K562 (cell line): ENCODE data around the gene SCRN1. TPM values are rescaled to one million over a fixed set of nuclear protein-coding genes. Genes with fewer than 3 reads are reported as not detected.

Experiments
- ASH1L ChIP-seq: fragments of 450-650 bp; IDR thresholded peaks from 2 replicates; pipeline ENCODE4 v1.6.1; 2018; ENCODE audit warnings: borderline replicate concordance, mild to moderate bottlenecking, low read depth; ENCODE audit not compliant: partially characterized antibody
- BCL6 ChIP-seq: fragments of 250-450 bp; sonication (Bioruptor Pico); IDR thresholded peaks from 2 replicates; pipeline ENCODE4 v1.4.0; 2020
- C11orf30 ChIP-seq: fragments of 450-650 bp; IDR thresholded peaks from 2 replicates; pipeline ENCODE4 v1.6.1; 2016; ENCODE audit warnings: low read depth, mild to moderate bottlenecking
- CGGBP1 ChIP-seq: fragments of 250-450 bp; sonication (Bioruptor Pico); IDR thresholded peaks from 2 replicates; pipeline ENCODE4 v1.9.0; 2021; ENCODE audit warnings: mild to moderate bottlenecking
- DACH1 ChIP-seq: fragments of 450-650 bp; IDR thresholded peaks from 2 replicates; pipeline ENCODE4 v1.6.1; 2018; ENCODE audit not compliant: partially characterized antibody
- FOXP4 ChIP-seq: sonication (generic); formaldehyde crosslinking; IDR thresholded peaks from 2 replicates; pipeline ENCODE4 v1.8.0; 2022; ENCODE audit warnings: mild to moderate bottlenecking, missing genetic modification reagents, borderline replicate concordance
- HINFP ChIP-seq: fragments of 450-650 bp; conservative IDR thresholded peaks from 2 replicates; pipeline ENCODE4 v1.6.1; 2016; ENCODE audit warnings: missing genetic modification characterization, low read depth, mild to moderate bottlenecking, control low read depth, missing compliant biosample characterization
- MEIS2 ChIP-seq: fragments of 450-650 bp; IDR thresholded peaks from 2 replicates; pipeline ENCODE4 v1.6.1; 2014; ENCODE audit warnings: mild to moderate bottlenecking; ENCODE audit not compliant: partially characterized antibody
- NFE2 ChIP-seq: IDR thresholded peaks from 2 replicates; pipeline ENCODE4 v1.6.1; 2014; ENCODE audit warnings: antibody characterized with exemption, low read depth
- PATZ1 ChIP-seq: fragments of 250-450 bp; sonication (Bioruptor Pico); IDR thresholded peaks from 2 replicates; pipeline ENCODE4 v1.5.0; 2020; ENCODE audit warnings: mild to moderate bottlenecking, borderline replicate concordance
- PKNOX1 ChIP-seq: fragments of 450-650 bp; IDR thresholded peaks from 2 replicates; pipeline ENCODE4 v1.6.1; 2016
- RAD51 ChIP-seq: fragments of 450-650 bp; IDR thresholded peaks from 2 replicates; pipeline ENCODE4 v1.7.1; 2016; ENCODE audit warnings: low read depth, mild to moderate bottlenecking, borderline replicate concordance
- ZNF134 ChIP-seq: fragments of 250-450 bp; sonication (Bioruptor Pico); conservative IDR thresholded peaks from 2 replicates; pipeline ENCODE4 v1.4.0; 2020
- ZNF239 ChIP-seq: fragments of 250-450 bp; sonication (Bioruptor Pico); IDR thresholded peaks from 2 replicates; pipeline ENCODE4 v1.4.0; 2020; ENCODE audit warnings: mild to moderate bottlenecking
- ZNF592 ChIP-seq: fragments of 450-650 bp; IDR thresholded peaks from 2 replicates; pipeline ENCODE4 v1.6.1; 2017; ENCODE audit warnings: antibody characterized with exemption, mild to moderate bottlenecking
- ZSCAN32 ChIP-seq: fragments of 450-650 bp; formaldehyde crosslinking; IDR thresholded peaks from 2 replicates; pipeline ENCODE4 v1.4.0; 2020; ENCODE audit warnings: mild to moderate bottlenecking, moderate library complexity
- polyA plus RNA-seq, 8 experiments: library from polyadenylated mRNA; depleted of rRNA in 4 of 8; stranded (reverse) in 5 of 8; unstranded in 3 of 8; fragments of >200 nt; fragmentation: Nextera tagmentation in 2 of 8; fragmentation: Illumina TruSeq in 1 of 8; extraction: Ambion mirVana in 2 of 8; extraction: Trizol in 1 of 8; gene quantifications; 2 replicates each; pipeline versions ENCODE4 v1.2.1 to v1.2.3, GENCODE V29; 2011 to 2014; ENCODE audit warnings: inconsistent platforms in 1 of 8, missing spikeins in 1 of 8
- total RNA-seq, 7 experiments: library from RNA; depleted of rRNA in 6 of 7; stranded (reverse); fragments of >200 nt in 6 of 7; fragmentation: Illumina TruSeq in 2 of 7; extraction: Trizol in 2 of 7; gene quantifications; 2 replicates each; pipeline versions ENCODE4 v1.2.1 to v1.2.3, GENCODE V29; 2011 to 2021; ENCODE audit warnings: low replicate concordance in 1 of 7

The SCRN1 gene
- total and polyA plus RNA-seq, 9 of the 15 experiments (the other 6 are each of a cell fraction or from before 2014, with no cell fraction given): 0.13 to 1.4 (median 0.20) TPM

- TF ChIP-seq DACH1: peak; percentile 55
- peak; percentile 20; the same call in 1 of the 2 replicates for TF ChIP-seq RAD51
- peak; percentile 100 for TF ChIP-seq PKNOX1
- TF ChIP-seq ZNF592: no peak
- TF ChIP-seq CGGBP1 (CRISPR knock-in tag): no peak
- no peak for TF ChIP-seq ZNF239
- peak; percentile 67 for TF ChIP-seq NFE2
- TF ChIP-seq C11orf30: peak; percentile 65
- TF ChIP-seq ASH1L: peak; percentile 93
- TF ChIP-seq FOXP4 (CRISPR knock-in tag): no peak
- TF ChIP-seq BCL6 (CRISPR knock-in tag): no peak
- no peak for TF ChIP-seq ZNF134 (CRISPR knock-in tag)
- TF ChIP-seq HINFP (tag): no peak
- no peak for TF ChIP-seq PATZ1
- TF ChIP-seq MEIS2: peak; percentile 92
- no peak for TF ChIP-seq ZSCAN32 (CRISPR knock-in tag)
Measured at GRCh38 chr7:30026229-30027064, 36.8 kb upstream of the SCRN1 start, which contains the start of gene FKBP14 (continued).
